WTC11 (cell line): Measurements from ENCODE around the gene ZNF230. TPM values are rescaled to one million over a fixed set of nuclear protein-coding genes. Genes with fewer than 3 reads are reported as not detected.

Experiments used
- ATAC-seq: fragments of 200-7000 bp; cut with Tn5 transposase; 2 replicates; pipeline ENCODE4 v1.10.0; 2021; ENCODE audit warnings: mild to moderate bottlenecking, moderate library complexity
- CTCF ChIA-PET: fragments of 300-600 bp; sonication (Branson Sonifier 250); formaldehyde crosslinking; loops from one replicate; lab custom pipeline; 2021; ENCODE audit warnings: antibody characterized with exemption; lab: Charles Lee
- POLR2A ChIA-PET: fragments of 350-600 bp; sonication (Branson Sonifier 250); formaldehyde crosslinking; loops from one replicate; lab custom pipeline; 2021; ENCODE audit warnings: antibody characterized with exemption; lab: Charles Lee
- DNase-seq: peaks from one replicate; pipeline ENCODE4 v3.0.0; 2021; ENCODE audit warnings: low spot score
- H3K27ac Mint-ChIP-seq: 2 replicates; pipeline ENCODE4 v1.8.0; 2021; ENCODE audit warnings: mixed read lengths
- H3K27me3 Mint-ChIP-seq: 2 replicates; pipeline ENCODE4 v1.8.0; 2021; ENCODE audit warnings: low read depth, mild to moderate bottlenecking, moderate library complexity, mixed read lengths
- H3K36me3 Mint-ChIP-seq: 2 replicates; pipeline ENCODE4 v1.8.0; 2021; ENCODE audit warnings: mixed read lengths
- H3K4me1 Mint-ChIP-seq: 2 replicates; pipeline ENCODE4 v1.8.0; 2022; ENCODE audit warnings: mixed read lengths
- H3K4me3 Mint-ChIP-seq: 2 replicates; pipeline ENCODE4 v1.8.0; 2021; ENCODE audit warnings: mild to moderate bottlenecking, moderate library complexity, mixed read lengths
- H3K9me3 Mint-ChIP-seq: 2 replicates; pipeline ENCODE4 v1.8.0; 2021; ENCODE audit warnings: mixed read lengths
- AFF4 ChIP-seq: sonication (generic); formaldehyde crosslinking; IDR thresholded peaks from 2 replicates; pipeline ENCODE4 v1.8.1; 2023; ENCODE audit warnings: mild to moderate bottlenecking, missing genetic modification reagents, borderline replicate concordance
- ELF4 ChIP-seq: sonication (generic); formaldehyde crosslinking; IDR thresholded peaks from 2 replicates; pipeline ENCODE4 v1.8.1; 2022; ENCODE audit warnings: low read depth, mild to moderate bottlenecking, moderate library complexity, missing genetic modification reagents
- FOXJ3 ChIP-seq: sonication (generic); formaldehyde crosslinking; IDR thresholded peaks from 2 replicates; pipeline ENCODE4 v1.9.0; 2021; ENCODE audit warnings: missing genetic modification reagents, mild to moderate bottlenecking, borderline replicate concordance
- FOXK1 ChIP-seq: sonication (generic); formaldehyde crosslinking; IDR thresholded peaks from 2 replicates; pipeline ENCODE4 v1.8.0; 2022; ENCODE audit warnings: mild to moderate bottlenecking, moderate library complexity, missing genetic modification reagents
- MYBL2 ChIP-seq: sonication (generic); formaldehyde crosslinking; IDR thresholded peaks from 2 replicates; pipeline ENCODE4 v1.8.1; 2023; ENCODE audit warnings: mild to moderate bottlenecking, moderate library complexity, missing genetic modification reagents
- NFYB ChIP-seq: sonication (generic); formaldehyde crosslinking; conservative IDR thresholded peaks from 2 replicates; pipeline ENCODE4 v1.8.0; 2022; ENCODE audit warnings: low read depth, missing genetic modification reagents
- RORB ChIP-seq: fragments of 250-450 bp; sonication (Bioruptor Pico); IDR thresholded peaks from 2 replicates; pipeline ENCODE4 v1.9.0; 2021; ENCODE audit warnings: mild to moderate bottlenecking
- SMAD4 ChIP-seq: sonication (generic); formaldehyde crosslinking; IDR thresholded peaks from 2 replicates; pipeline ENCODE4 v1.8.0; 2022; ENCODE audit warnings: mild to moderate bottlenecking, missing genetic modification reagents
- SP1 ChIP-seq: sonication (generic); formaldehyde crosslinking; conservative IDR thresholded peaks from 2 replicates; pipeline ENCODE4 v1.8.1; 2022; ENCODE audit warnings: missing genetic modification reagents
- TP53 ChIP-seq: sonication (generic); formaldehyde crosslinking; IDR thresholded peaks from 2 replicates; pipeline ENCODE4 v1.8.1; 2023; ENCODE audit warnings: mild to moderate bottlenecking, missing genetic modification reagents
- USF2 ChIP-seq: sonication (generic); formaldehyde crosslinking; IDR thresholded peaks from 2 replicates; pipeline ENCODE4 v1.8.1; 2023; ENCODE audit warnings: mild to moderate bottlenecking, missing genetic modification reagents, moderate library complexity
- ZNF121 ChIP-seq: sonication (generic); formaldehyde crosslinking; IDR thresholded peaks from 2 replicates; pipeline ENCODE4 v1.8.0; 2023; ENCODE audit warnings: missing genetic modification reagents
- ZNF138 ChIP-seq: sonication (generic); formaldehyde crosslinking; conservative IDR thresholded peaks from 2 replicates; pipeline ENCODE4 v1.8.1; 2022; ENCODE audit warnings: mild to moderate bottlenecking, moderate library complexity, missing genetic modification reagents
- ZNF219 ChIP-seq: sonication (generic); formaldehyde crosslinking; IDR thresholded peaks from 2 replicates; pipeline ENCODE4 v1.8.0; 2023; ENCODE audit warnings: missing genetic modification reagents, mild to moderate bottlenecking, borderline replicate concordance
- ZNF396 ChIP-seq: fragments of 250-450 bp; sonication (Bioruptor Pico); IDR thresholded peaks from 2 replicates; pipeline ENCODE4 v1.8.0; 2021; ENCODE audit warnings: mild to moderate bottlenecking, moderate library complexity, borderline replicate concordance
- ZNF671 ChIP-seq: fragments of 250-450 bp; sonication (Bioruptor Pico); IDR thresholded peaks from 2 replicates; pipeline ENCODE4 v1.8.0; 2021; ENCODE audit warnings: mild to moderate bottlenecking
- total RNA-seq: library from RNA; stranded (reverse); gene quantifications from 3 replicates; pipeline ENCODE4 v1.2.3, GENCODE V29; 2021
- TF ChIP-seq, protein P1 (sequence below): sonication (generic); formaldehyde crosslinking; IDR thresholded peaks from 2 replicates; pipeline ENCODE4 v1.8.0; 2022; ENCODE audit warnings: mild to moderate bottlenecking, missing genetic modification reagents
- TF ChIP-seq, protein P2 (sequence below): fragments of 250-450 bp; sonication (Bioruptor Pico); IDR thresholded peaks from 2 replicates; pipeline ENCODE4 v1.8.0; 2021; ENCODE audit warnings: mild to moderate bottlenecking
- TF ChIP-seq, protein P3 (sequence below): fragments of 250-450 bp; sonication (Bioruptor Pico); IDR thresholded peaks from 2 replicates; pipeline ENCODE4 v1.9.0; 2021; ENCODE audit warnings: mild to moderate bottlenecking, borderline replicate concordance
- TF ChIP-seq, protein P4 (sequence below): sonication (generic); formaldehyde crosslinking; IDR thresholded peaks from 2 replicates; pipeline ENCODE4 v1.8.1; 2022; ENCODE audit warnings: low read depth, mild to moderate bottlenecking, moderate library complexity, missing genetic modification reagents, borderline replicate concordance

The ZNF230 gene
- total RNA-seq, 1 experiment from 2014 or later = 3.5 TPM

- peaks cover 49% of the 10 kb centered on the region for H3K9me3 Mint-ChIP-seq
- DNase-seq (no peak), ATAC-seq (no peak)
- CTCF ChIA-PET = no interaction called here
- no peak overlapping the region for H3K4me3 Mint-ChIP-seq
- POLR2A ChIA-PET = no interaction called here
- TF ChIP-seq NFYB (CRISPR knock-in tag) (no peak), ZNF396 (CRISPR knock-in tag) (no peak), ZNF138 (no peak), FOXK1 (CRISPR knock-in tag) (no peak), MYBL2 (no peak), SP1 (CRISPR knock-in tag) (no peak), ZNF671 (CRISPR knock-in tag) (no peak), ZNF121 (CRISPR knock-in tag) (no peak), RORB (CRISPR knock-in tag) (no peak), AFF4 (CRISPR knock-in tag) (no peak), ZNF219 (CRISPR knock-in tag) (no peak), SMAD4 (CRISPR knock-in tag) (no peak), TP53 (CRISPR knock-in tag) (no peak), ELF4 (CRISPR knock-in tag) (no peak), USF2 (CRISPR knock-in tag) (no peak)
- TF ChIP-seq, protein P1, sequence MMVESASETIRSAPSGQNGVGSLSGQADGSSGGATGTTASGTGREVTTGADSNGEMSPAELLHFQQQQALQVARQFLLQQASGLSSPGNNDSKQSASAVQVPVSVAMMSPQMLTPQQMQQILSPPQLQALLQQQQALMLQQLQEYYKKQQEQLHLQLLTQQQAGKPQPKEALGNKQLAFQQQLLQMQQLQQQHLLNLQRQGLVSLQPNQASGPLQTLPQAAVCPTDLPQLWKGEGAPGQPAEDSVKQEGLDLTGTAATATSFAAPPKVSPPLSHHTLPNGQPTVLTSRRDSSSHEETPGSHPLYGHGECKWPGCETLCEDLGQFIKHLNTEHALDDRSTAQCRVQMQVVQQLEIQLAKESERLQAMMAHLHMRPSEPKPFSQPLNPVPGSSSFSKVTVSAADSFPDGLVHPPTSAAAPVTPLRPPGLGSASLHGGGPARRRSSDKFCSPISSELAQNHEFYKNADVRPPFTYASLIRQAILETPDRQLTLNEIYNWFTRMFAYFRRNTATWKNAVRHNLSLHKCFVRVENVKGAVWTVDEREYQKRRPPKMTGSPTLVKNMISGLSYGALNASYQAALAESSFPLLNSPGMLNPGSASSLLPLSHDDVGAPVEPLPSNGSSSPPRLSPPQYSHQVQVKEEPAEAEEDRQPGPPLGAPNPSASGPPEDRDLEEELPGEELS (CRISPR knock-in tag) = no peak
- TF ChIP-seq, protein P2, sequence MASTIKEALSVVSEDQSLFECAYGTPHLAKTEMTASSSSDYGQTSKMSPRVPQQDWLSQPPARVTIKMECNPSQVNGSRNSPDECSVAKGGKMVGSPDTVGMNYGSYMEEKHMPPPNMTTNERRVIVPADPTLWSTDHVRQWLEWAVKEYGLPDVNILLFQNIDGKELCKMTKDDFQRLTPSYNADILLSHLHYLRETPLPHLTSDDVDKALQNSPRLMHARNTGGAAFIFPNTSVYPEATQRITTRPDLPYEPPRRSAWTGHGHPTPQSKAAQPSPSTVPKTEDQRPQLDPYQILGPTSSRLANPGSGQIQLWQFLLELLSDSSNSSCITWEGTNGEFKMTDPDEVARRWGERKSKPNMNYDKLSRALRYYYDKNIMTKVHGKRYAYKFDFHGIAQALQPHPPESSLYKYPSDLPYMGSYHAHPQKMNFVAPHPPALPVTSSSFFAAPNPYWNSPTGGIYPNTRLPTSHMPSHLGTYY (CRISPR knock-in tag) = no peak
- peaks cover 50% of the 10 kb centered on the region for H3K36me3 Mint-ChIP-seq
- H3K27ac Mint-ChIP-seq = no peak overlapping the region
- peaks cover 12% of the 10 kb centered on the region for H3K4me1 Mint-ChIP-seq
- peaks cover 5% of the 10 kb centered on the region; the same call in 1 of the 2 replicates for H3K27me3 Mint-ChIP-seq
Observed at GRCh38 chr19:44005973-44006372, 3.2 kb downstream of the ZNF230 start.

- H3K4me3 Mint-ChIP-seq = no peak overlapping the region
- ChIA-PET CTCF (no interaction called here), POLR2A (no interaction called here)
- H3K27me3 Mint-ChIP-seq = peaks cover 10% of the 10 kb centered on the region; the same call in 1 of the 2 replicates
- TF ChIP-seq, protein P3, sequence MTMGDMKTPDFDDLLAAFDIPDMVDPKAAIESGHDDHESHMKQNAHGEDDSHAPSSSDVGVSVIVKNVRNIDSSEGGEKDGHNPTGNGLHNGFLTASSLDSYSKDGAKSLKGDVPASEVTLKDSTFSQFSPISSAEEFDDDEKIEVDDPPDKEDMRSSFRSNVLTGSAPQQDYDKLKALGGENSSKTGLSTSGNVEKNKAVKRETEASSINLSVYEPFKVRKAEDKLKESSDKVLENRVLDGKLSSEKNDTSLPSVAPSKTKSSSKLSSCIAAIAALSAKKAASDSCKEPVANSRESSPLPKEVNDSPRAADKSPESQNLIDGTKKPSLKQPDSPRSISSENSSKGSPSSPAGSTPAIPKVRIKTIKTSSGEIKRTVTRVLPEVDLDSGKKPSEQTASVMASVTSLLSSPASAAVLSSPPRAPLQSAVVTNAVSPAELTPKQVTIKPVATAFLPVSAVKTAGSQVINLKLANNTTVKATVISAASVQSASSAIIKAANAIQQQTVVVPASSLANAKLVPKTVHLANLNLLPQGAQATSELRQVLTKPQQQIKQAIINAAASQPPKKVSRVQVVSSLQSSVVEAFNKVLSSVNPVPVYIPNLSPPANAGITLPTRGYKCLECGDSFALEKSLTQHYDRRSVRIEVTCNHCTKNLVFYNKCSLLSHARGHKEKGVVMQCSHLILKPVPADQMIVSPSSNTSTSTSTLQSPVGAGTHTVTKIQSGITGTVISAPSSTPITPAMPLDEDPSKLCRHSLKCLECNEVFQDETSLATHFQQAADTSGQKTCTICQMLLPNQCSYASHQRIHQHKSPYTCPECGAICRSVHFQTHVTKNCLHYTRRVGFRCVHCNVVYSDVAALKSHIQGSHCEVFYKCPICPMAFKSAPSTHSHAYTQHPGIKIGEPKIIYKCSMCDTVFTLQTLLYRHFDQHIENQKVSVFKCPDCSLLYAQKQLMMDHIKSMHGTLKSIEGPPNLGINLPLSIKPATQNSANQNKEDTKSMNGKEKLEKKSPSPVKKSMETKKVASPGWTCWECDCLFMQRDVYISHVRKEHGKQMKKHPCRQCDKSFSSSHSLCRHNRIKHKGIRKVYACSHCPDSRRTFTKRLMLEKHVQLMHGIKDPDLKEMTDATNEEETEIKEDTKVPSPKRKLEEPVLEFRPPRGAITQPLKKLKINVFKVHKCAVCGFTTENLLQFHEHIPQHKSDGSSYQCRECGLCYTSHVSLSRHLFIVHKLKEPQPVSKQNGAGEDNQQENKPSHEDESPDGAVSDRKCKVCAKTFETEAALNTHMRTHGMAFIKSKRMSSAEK (CRISPR knock-in tag) = no peak
- TF ChIP-seq, protein P4, sequence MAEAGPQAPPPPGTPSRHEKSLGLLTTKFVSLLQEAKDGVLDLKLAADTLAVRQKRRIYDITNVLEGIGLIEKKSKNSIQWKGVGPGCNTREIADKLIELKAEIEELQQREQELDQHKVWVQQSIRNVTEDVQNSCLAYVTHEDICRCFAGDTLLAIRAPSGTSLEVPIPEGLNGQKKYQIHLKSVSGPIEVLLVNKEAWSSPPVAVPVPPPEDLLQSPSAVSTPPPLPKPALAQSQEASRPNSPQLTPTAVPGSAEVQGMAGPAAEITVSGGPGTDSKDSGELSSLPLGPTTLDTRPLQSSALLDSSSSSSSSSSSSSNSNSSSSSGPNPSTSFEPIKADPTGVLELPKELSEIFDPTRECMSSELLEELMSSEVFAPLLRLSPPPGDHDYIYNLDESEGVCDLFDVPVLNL = no peak
- TF ChIP-seq FOXJ3 (CRISPR knock-in tag) = no peak
- TF ChIP-seq, all 79 proteins: peak for 0
- DNase-seq = no peak
- ATAC-seq = no peak
- Mint-ChIP-seq H3K36me3 (peaks cover 64% of the 10 kb centered on the region), H3K27ac (no peak overlapping the region), H3K4me1 (peaks cover 5% of the 10 kb centered on the region), H3K9me3 (peaks cover 60% of the 10 kb centered on the region)
Observed at GRCh38 chr19:44007473-44007872, 4.7 kb downstream of the ZNF230 start.
